Lower leg skin (tissue), 3 donors: ENCODE results near the gene AANAT.

Experiments used
- CTCF ChIP-seq, 3 donors: fragments of 450-650 bp; IDR thresholded peaks; one replicate each; pipeline ENCODE4 v1.5.1; 2016; ENCODE audit warnings: antibody characterized with exemption in 3 of 3, mild to moderate bottlenecking in 3 of 3, moderate library complexity in 2 of 3
- POLR2A ChIP-seq, 2 donors: fragments of 450-650 bp; IDR thresholded peaks; one replicate each; pipeline ENCODE4 v1.6.1; 2016 to 2017; ENCODE audit warnings: antibody characterized with exemption in 2 of 2, mild to moderate bottlenecking in 1 of 2, moderate library complexity in 1 of 2

DNA sequence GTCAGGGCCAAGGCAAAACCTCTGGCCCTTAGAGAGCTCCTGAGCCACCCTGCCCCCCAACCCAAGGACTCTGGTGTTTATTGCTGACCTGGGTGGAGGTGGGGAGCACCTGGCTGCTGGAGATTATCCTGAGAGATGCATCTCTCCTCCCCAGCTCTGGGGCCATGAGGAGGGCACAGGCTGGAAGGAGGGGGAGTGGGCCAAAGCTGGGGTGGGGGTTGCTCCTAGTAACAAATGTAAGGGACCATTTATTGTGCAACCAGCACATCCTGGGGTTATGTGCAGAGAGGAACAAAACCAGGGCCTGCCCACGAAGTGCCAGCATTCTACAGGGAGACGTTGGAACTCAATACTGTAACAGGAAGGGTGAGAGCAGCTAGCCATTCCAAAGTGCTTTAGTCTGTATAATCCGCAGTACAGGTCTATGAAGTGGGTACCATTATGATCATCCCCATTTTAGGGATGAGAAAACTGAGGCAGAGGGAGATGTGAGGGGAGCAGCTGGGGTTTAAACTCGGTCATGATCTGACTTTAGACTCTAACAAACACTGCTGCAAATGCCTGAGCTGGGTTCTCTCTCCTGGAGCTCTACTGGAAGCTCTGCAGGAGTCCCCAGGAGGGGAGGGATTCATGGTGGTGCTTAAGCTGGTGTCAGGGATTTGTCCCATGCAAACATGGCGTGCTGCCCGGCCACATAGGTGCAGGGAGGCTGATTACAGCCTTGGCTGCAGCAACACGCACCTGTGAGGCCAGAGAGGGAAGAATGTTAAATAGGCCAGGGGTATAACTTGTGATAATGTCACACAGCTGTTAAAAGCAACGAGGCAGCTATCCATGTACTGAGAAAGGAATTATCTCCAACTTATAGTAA lies 35.2 kb downstream of the AANAT start:
- no peak for TF ChIP-seq CTCF (IDR thresholded peaks at IDR 0.05)
- no peak for TF ChIP-seq POLR2A (IDR thresholded peaks at IDR 0.05)
